IPS-20b (cell line): Measurements from ENCODE around the gene PEPD.

ENCODE experiments used
- H3K27ac ChIP-seq: one replicate; pipeline ENCODE4 v1.5.1; 2013; ENCODE audit warnings: low read length
- H3K27me3 ChIP-seq: 2 replicates; pipeline ENCODE4 v1.6.1; 2013; ENCODE audit warnings: mild to moderate bottlenecking, low read length, inconsistent platforms; ENCODE audit not compliant: insufficient read depth
- H3K36me3 ChIP-seq: 2 replicates; pipeline ENCODE4 v1.6.1; 2013; ENCODE audit warnings: low read depth, mild to moderate bottlenecking, inconsistent platforms, low read length, moderate library complexity; ENCODE audit not compliant: insufficient read depth
- H3K4me1 ChIP-seq: 2 replicates; pipeline ENCODE4 v1.6.1; 2013; ENCODE audit warnings: mild to moderate bottlenecking, control low read depth, inconsistent platforms, low read length, moderate library complexity; ENCODE audit not compliant: insufficient read depth
- H3K4me3 ChIP-seq: 2 replicates; pipeline ENCODE4 v1.5.1; 2013; ENCODE audit warnings: mild to moderate bottlenecking, low read length, inconsistent platforms
- H3K9ac ChIP-seq: 2 replicates; pipeline ENCODE4 v1.6.1; 2013; ENCODE audit warnings: low read depth, mild to moderate bottlenecking, inconsistent platforms, low read length, moderate library complexity
- H3K9me3 ChIP-seq: 2 replicates; pipeline ENCODE4 v1.6.1; 2013; ENCODE audit warnings: mild to moderate bottlenecking, low read depth, low read length, inconsistent platforms; ENCODE audit not compliant: insufficient read depth

PEPD gene

DNA sequence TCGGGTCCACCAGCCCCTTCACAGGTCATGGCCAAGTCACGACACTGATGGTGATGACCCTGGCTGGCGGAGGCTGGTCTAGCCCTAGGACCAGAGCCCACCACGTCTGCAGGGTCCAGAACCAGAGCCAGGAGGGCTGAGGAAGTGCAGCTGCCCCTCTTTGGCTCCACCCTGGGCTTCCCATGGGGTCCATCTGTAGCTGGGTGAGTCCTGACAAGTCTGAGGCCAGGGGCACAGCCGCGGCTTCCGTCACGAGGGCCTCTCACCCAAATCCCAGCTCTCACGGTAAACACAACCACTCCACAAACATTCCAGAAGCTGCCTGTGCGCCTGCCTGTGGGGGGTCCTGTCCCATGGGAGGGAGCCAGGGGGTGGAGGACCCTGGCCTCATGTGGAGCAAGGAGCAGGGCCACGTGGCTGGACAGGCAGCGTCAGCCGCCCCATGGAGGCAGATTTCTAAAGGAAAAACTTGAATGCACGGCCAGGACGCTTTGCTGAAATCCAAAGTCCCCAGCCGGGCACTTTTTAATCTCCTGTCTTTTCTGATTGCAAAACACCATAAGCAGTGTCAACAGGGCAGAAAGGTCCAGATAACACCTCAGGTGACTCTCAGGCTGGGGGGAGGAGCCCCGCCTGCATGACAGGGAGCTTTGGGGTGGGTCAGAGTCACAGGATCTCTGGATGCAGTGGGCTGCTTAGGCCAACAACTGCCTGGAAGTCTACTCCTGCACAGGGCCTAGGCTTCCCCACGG lies 118.2 kb downstream of the PEPD start:
- Histone ChIP-seq H3K9ac (no peak overlapping the region), H3K36me3 (no peaks in the 10 kb centered on the region), H3K27ac (no peak overlapping the region), H3K4me1 (peaks cover 3% of the 10 kb centered on the region; the same call in 1 of the 2 replicates), H3K27me3 (no peaks in the 10 kb centered on the region), H3K4me3 (no peak overlapping the region), H3K9me3 (no peaks in the 10 kb centered on the region)

DNA sequence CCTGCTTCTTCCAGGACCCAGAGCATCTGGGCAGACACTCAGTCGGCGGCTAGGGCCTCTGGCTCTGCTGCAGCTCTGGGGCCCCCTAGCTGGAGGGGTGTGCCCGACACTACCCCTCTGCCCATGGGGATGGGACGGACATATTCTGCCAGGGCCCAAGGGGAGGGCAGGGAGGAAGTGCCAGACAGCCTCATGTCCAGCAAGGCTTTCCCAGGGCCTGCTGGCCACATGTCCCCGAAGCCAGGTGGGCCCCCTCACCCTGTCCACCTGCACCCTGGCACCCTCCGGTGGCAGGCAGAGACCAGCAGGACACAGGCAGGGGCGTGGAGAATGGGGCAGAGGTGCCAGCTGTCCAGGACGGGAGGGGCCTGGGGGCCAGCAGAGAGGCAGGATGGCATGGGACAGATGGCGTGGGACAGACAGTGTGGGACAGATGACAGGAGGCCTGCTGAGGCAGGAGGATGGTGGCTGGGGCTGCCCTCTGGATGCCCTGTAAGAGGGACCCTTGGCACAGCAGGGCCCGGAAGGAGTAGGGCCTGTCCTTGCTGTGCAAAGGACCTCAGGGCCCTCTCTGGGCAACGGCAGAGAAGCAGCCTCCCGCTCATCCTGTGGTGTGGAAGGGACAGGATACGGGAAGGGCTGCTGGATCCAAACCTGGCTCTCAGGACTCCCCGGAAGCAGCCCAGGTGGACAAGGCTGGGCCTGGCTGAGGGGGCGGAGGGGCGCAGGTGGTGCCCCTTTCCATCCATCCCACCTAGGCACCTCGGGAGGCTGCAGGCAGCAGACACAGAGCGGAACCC lies 119.0 kb downstream of the PEPD start:
- no peaks in the 10 kb centered on the region for H3K36me3 ChIP-seq
- no peak overlapping the region for H3K27ac ChIP-seq
- no peaks in the 10 kb centered on the region for H3K9me3 ChIP-seq
- H3K27me3 ChIP-seq: no peaks in the 10 kb centered on the region
- H3K4me1 ChIP-seq: peaks cover 3% of the 10 kb centered on the region; the same call in 1 of the 2 replicates
- H3K4me3 ChIP-seq: no peak overlapping the region
- H3K9ac ChIP-seq: no peak overlapping the region

DNA sequence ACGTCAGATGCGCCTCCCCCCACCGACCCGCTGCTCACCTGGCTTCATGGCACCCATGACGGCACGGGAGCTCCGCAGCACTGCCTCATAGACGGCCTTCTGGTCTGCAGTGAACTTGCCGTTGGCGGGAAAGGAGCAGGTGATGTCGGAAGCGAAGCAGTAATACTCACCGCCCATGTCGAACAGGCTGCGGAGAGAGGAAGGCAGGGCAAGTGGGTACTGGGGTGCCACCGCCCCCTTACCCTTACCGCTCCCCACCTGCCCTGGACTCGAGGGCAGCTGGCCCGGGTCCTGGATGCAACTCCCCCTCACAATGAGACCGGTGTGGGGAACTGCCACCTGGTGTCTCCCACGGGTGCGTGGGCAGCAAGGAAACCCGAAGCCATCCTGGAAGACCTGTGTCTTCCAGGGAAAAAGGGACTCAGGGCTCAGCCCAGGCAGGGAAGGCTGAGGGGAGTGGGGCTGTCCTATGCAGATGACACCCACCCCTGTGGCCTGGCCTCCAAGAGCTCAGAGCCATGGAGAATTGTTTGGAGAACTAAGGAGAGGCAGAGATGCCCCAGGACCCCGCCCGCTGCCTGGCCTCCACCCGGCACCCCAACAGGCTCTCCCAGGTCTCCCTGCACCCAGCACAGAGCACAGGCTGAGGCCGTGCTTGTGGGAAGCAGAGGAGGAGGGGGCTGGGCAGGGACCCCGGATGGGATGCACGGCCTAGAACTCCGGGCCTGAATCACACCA lies 119.7 kb downstream of the PEPD start:
- no peaks in the 10 kb centered on the region for H3K9me3 ChIP-seq
- H3K36me3 ChIP-seq: no peaks in the 10 kb centered on the region
- H3K4me1 ChIP-seq: peaks cover 5% of the 10 kb centered on the region; the same call in 1 of the 2 replicates
- no peak overlapping the region for H3K27ac ChIP-seq
- H3K4me3 ChIP-seq: no peak overlapping the region
- H3K9ac ChIP-seq: no peak overlapping the region
- H3K27me3 ChIP-seq: no peaks in the 10 kb centered on the region

DNA sequence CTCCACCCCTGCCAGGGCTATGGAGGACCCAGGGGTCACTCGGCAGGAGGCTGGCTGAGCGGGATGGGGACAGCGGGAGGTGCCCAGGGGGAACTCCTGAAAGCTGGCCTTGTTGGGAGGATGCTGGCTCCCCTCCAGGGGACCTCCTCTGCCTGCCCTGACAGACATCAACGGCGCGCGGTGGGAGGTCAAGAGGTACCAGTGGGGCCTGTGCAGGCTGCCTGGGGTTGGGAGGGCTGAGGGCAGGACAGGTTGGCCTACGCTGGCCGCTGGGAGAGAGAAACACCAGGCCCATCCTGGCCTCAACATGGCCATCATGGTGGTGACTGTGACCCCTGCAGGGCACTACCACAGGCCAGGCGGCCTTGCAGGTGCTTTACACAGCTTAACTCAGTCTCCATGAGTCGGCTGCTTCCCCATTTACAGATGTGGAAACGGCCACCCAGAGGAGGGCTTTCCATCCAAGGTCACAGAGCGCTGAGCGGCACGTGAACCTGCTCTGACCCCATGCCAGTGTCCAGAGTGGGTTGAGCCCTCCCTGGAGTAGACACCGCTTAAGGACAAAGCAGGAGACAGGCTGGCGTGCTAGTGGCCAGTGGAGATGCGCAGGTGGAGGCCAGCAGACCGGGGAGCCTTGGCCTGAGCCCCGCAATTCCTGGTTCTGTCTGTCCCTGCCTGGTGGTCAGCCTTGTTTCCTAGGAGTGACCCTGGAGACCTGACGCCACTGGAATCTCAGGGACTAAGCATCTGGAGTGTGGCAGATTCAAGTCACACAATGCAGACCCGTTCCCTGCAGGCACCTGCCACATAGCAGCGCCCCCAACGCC lies 120.5 kb downstream of the PEPD start:
- H3K27ac ChIP-seq: no peak overlapping the region
- no peaks in the 10 kb centered on the region for H3K36me3 ChIP-seq
- no peak overlapping the region for H3K4me3 ChIP-seq
- H3K9ac ChIP-seq: no peak overlapping the region
- no peaks in the 10 kb centered on the region for H3K27me3 ChIP-seq
- no peaks in the 10 kb centered on the region for H3K9me3 ChIP-seq
- peaks cover 3% of the 10 kb centered on the region; the same call in 1 of the 2 replicates for H3K4me1 ChIP-seq

DNA sequence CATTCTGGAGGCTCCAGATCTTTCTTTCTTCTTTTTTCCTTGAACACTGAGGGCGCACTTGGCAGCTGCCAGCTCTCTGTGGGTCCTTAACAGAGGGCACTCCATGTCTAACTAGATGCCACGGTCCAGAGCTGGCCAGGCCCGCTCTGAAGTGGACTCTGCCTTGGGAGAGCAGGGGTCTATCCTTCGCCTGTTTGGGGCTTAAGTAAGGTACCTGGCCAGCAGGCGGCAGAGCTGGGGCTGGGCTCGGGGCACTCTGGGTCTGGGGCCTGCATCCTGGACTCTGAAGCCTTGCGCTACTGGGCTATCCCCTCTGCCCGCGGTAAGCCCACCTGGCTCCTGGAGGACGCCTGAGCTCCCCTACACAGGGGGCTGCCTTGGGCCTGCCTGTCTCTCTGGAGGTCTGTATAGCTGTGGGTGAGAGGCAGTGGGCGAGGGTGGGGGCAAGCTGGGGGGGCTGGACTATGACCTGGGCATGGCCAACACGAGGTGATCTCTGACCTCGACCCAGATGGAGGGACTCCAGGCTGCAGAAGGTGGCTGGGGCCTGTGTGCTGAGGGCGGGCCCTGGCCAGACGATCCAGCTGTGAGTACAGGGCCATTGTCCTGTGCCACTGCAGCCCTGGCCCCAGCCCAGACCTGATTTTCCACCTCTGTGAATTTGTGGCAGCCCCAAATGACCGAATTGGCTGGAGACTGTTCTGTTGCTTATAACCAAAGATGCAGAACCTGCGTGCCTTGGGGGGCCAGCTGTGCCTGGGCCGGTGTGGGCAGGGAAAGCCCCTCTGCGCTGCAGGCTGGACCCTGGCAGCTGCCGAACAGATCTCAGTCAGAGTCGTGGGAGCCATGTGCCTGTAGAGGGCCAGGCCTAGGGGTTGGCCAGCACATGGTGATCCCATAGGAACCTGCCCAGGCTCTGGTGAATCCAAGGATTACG lies 121.6 kb downstream of the PEPD start:
- peaks cover 3% of the 10 kb centered on the region; the same call in 1 of the 2 replicates for H3K4me1 ChIP-seq
- H3K36me3 ChIP-seq: no peaks in the 10 kb centered on the region
- no peak overlapping the region for H3K4me3 ChIP-seq
- H3K9ac ChIP-seq: no peak overlapping the region
- H3K27ac ChIP-seq: no peak overlapping the region
- no peaks in the 10 kb centered on the region for H3K27me3 ChIP-seq
- H3K9me3 ChIP-seq: no peaks in the 10 kb centered on the region

DNA sequence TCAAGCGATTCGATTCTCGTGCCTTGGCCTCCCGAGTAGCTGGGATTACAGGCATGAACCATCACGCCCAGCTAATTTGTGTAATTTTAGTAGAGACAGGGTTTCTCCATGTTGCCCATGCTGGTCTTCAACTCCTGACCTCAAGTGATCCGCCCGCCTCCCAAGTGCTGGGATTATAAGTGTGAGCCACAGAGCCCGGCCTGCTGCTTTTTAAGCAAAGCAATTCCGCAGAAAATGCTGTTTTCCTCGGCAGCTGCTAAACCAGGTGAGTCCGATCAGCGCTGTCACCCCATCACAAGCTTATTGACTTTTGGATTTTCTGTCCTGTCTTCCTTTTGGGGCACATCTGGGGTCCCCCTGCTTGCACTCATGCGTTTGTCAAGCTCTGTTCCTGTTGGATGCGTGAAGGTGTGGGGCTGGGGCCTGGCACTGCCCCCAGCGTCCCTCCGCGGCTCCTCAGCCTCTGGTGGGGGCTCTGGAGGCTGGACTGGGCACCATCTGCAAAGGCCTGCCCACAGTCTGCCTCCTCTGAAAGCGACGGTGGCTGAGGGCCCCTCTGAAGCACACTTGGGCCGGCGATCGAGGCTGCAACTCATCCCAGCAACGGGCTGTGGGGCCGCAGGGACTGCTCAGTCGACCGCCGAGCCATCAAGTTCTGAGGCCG lies 122.4 kb downstream of the PEPD start:
- no peaks in the 10 kb centered on the region for H3K27me3 ChIP-seq
- H3K27ac ChIP-seq: no peak overlapping the region
- H3K4me1 ChIP-seq: peaks cover 3% of the 10 kb centered on the region; the same call in 1 of the 2 replicates
- no peak overlapping the region for H3K4me3 ChIP-seq
- H3K36me3 ChIP-seq: no peaks in the 10 kb centered on the region
- no peak overlapping the region for H3K9ac ChIP-seq
- H3K9me3 ChIP-seq: no peaks in the 10 kb centered on the region

DNA sequence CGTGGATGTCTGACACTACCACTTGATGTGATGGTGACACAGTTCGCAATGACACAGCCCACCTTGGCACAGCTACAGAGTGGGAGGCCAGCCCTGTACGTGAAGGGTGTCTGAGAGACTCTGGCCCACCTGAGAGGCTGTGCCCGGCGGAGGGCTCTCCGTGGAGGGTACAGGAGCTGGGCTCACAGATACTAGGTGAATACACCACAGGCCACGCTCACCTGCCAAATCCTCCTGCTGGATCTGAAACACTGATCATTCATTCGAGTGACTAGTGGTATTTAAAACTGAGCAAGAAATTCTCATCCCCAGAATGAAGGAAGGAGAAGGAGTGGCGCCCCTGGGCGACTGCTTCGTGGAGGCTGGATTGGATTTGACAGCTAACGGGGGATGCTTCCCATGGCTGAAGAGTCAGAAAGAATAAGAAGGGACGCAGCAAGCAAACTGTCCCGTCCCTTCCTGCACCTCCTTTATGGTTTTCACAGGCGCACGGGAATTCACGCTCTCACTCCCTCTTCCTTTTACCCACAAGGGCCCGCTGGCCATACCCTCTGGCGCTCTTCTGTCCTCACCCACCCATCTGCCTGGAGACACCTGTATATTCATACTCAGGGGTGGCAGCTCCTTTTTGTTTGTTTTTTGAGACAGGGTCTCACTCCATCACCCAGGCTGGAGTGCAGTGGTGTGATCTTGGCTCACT lies 123.1 kb downstream of the PEPD start:
- H3K9me3 ChIP-seq: no peaks in the 10 kb centered on the region
- H3K36me3 ChIP-seq: no peaks in the 10 kb centered on the region
- H3K4me3 ChIP-seq: no peak overlapping the region
- no peaks in the 10 kb centered on the region for H3K27me3 ChIP-seq
- H3K9ac ChIP-seq: no peak overlapping the region
- no peak overlapping the region for H3K27ac ChIP-seq
- H3K4me1 ChIP-seq: peaks cover 3% of the 10 kb centered on the region; the same call in 1 of the 2 replicates

DNA sequence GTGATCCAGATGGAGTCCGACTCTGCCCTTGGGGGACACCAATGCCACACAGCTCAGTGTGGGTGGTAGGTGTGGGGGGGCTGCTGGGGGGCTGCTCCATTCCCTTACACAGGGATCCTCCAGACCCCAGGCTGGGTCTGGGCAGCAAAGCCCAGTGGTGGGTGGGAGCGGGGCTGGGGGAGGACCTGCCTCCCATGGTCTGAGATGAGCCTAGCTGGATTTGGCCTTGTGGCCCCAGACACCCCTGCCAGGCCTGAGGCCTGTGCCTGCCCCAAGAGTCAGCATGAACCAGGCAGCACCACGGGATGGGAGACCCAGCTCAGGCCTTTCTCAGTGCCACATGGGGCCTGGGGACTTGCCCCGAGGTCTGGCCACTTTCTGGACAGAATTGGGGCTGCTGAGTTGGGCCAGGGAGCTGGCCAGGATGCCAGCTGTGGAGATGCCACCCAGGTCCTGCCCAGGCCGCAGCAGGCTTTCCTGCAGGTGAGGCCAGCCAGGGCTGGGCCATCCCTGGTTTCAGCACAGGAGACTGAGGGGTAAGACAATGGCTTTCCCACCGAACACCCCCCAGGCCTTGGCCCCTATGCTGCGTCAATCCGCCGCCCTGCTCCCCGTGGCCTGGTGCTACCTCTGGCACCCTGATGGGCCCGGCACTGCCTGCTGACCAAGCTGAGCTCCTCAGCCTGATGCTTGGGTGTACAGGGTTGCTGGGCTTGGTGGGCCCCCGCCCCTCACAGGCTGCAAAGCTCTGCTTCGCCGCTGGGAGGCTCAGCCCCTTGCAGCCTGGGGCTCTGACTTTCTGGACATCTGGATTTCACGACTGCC lies 123.8 kb downstream of the PEPD start:
- Histone ChIP-seq H3K4me3 (no peak overlapping the region), H3K9me3 (no peaks in the 10 kb centered on the region), H3K9ac (no peak overlapping the region), H3K27ac (no peak overlapping the region), H3K4me1 (peaks cover 3% of the 10 kb centered on the region; the same call in 1 of the 2 replicates), H3K36me3 (no peaks in the 10 kb centered on the region), H3K27me3 (no peaks in the 10 kb centered on the region)
